ENCODE results near the gene NEDD9.

The NEDD9 gene

GRCh38 chr6:11206576-11206975 lies 25.9 kb downstream of the NEDD9 start (continued):
- TF ChIP-seq ZNF280D (tag by site-specific recombination; IDR thresholded peaks at IDR 0.05) (no peak), ZNF518A (tag by site-specific recombination; conservative IDR thresholded peaks at IDR 0.05; ENCODE audit: low read depth) (no peak), ZNF292 (tag by site-specific recombination; IDR thresholded peaks at IDR 0.05; ENCODE audit: borderline replicate concordance, low read depth) (no peak), GLI4 (tag by site-specific recombination; IDR thresholded peaks at IDR 0.05) (no peak), ZNF155 (tag by site-specific recombination; IDR thresholded peaks at IDR 0.05) (no peak), ZNF624 (tag by site-specific recombination; IDR thresholded peaks at IDR 0.05) (no peak), KLF1 (tag by site-specific recombination; IDR thresholded peaks at IDR 0.05) (no peak), GFI1B (tag by site-specific recombination; IDR thresholded peaks at IDR 0.05) (no peak), ZFP3 (tag by site-specific recombination; IDR thresholded peaks at IDR 0.05; ENCODE audit: low read depth) (no peak), PRDM2 (tag by site-specific recombination; IDR thresholded peaks at IDR 0.05; ENCODE audit: borderline replicate concordance) (no peak), PRDM4 (tag by site-specific recombination; IDR thresholded peaks at IDR 0.05) (no peak)
